GM19238 (cell line): Measurements from ENCODE around the gene UTS2.

Source experiments
- DNase-seq: peaks from one replicate; pipeline ENCODE4 v3.0.0; 2011; ENCODE audit warnings: low spot score; ENCODE audit not compliant: insufficient read length

The UTS2 gene

DNA sequence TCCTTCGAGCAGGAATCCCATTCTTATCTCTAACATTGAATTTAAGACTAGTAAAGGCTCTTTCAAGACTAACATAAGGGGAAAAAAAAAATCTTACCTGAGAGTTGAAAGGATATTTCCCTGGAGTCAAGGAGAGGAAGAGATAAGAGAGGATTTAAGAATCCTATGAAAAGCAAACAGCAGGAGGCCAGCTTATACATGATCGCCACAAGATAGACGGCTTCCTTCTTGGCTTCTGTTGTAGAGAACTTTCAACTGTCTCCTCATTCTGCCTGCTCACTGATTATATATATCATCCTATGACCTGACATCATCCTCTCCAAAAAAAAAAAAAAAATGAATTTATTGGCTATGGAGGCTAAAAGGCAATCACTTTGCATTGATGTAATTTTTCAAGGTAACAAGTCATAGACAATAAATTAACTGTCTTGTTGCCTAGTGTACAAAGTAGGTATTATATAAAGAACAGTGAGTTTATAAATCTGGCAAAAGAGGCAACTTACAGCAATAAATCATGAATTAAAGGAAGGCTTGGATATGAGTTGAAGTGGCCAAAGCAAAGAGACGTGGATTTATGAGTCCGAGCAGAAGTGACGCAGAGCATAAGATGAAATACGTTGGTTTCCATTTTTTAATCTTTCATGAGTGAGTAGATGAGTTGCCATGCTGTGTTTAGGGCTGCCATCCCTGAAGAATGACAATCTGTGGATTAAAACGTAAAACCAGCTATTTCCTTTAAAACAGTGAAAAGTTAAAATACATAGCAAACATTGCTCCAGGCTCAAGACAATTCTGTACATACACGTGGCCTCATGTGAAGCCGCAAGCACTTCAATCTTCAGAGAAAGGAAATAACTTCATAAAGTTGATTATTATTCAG, at the start of gene UTS2:
Gene UTS2, minus strand, starts transcription at position 262 of the 880 bp plus-strand sequence. Its CDS starts 62 bp downstream, at position 200.
- no peak for DNase-seq

DNA sequence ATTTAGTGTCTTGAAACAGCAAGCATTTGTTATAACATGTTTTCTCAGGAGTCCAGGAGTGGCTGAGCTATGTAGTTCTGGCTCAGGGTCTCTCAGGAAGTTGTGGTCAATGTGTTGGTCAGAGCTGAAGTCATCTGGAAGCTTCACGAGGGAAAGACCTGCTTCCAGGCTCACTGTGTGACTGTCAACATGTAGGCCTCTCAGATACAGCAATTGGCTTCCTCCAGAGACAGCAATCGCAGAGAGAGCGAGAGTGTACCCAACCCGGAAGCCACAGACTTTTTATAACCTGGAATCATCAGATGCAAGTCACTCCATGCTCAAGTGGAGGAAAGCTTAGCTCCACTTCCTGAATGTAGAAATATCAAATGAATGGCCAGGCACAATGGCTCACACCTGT, 46.9 kb upstream of the UTS2 start:
- no peak for DNase-seq

- DNase-seq: no peak
Observed at GRCh38 chr1:7898962-7899361, 46.1 kb upstream of the UTS2 start.

DNA sequence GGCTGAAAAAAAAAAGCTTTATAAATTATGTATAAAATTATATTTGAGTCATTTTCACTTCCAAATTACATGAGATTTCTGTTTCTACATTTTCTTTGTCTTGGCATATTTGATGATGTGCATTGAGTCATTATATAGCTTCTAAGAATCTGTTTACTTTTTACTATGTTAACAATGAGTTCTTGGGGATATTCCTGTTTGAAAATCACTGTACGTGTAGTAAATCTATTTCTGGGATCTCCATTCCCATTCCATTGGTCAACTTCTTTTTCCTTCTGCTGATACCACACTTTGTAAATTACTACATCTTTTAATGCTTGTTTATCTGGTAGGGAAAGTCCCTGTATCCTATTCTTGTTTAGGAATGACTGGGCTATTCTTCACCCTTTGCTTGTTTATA, 44.1 kb upstream of the UTS2 start:
- no peak for DNase-seq

- no peak for DNase-seq
Observed at GRCh38 chr1:7893529-7894180, 40.8 kb upstream of the UTS2 start.

GRCh38 chr1:7891804-7892203, 38.9 kb upstream of the UTS2 start:
- DNase-seq: no peak

- DNase-seq: no peak
Observed at GRCh38 chr1:7890853-7891252, 38.0 kb upstream of the UTS2 start.

DNA sequence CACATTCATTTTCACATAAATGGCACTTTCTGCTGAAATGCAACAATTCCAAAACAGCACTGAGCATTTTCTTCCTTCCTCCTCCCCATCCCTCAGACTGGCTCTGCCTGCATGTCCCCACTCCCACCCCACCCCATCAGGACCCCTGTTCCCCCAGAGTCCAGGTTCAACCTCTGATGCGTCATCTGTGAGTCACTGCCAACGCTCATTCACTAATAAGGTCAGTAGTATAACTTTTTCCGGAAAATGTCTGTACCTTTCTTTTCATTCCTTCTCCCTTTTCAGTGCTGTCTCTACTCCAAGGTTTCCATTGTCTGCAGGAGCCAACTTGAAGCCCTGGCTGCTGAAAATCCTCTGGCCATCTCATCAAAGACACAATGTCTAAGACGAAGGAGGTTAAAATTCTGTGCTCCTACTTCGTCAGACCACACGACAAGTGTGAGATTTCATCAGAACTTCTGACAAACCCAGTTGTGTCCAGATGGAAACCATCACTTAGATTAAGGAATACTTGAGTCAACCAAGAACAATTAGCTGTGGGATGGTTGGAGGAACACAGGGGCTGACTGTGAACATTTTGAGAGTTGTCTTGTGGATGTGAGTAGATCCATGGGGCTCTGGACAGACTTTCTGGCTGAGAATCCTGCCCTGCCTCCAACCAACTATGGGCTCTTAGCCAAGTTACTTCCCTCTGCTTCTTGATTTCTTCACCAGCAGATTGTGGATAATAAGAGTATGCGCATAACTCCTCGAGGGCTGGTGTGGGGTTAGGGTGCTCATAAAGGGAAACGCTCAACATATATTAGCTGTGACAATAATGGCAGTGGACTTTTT, 35.6 kb upstream of the UTS2 start:
- no peak for DNase-seq

GRCh38 chr1:7886405-7886745, 33.5 kb upstream of the UTS2 start:
- DNase-seq: no peak

- DNase-seq: no peak
Observed at GRCh38 chr1:7885513-7886404, 32.9 kb upstream of the UTS2 start.

GRCh38 chr1:7884757-7885156, 31.9 kb upstream of the UTS2 start:
- DNase-seq: no peak

GRCh38 chr1:7879228-7879627, 26.4 kb upstream of the UTS2 start:
- no peak for DNase-seq

DNA sequence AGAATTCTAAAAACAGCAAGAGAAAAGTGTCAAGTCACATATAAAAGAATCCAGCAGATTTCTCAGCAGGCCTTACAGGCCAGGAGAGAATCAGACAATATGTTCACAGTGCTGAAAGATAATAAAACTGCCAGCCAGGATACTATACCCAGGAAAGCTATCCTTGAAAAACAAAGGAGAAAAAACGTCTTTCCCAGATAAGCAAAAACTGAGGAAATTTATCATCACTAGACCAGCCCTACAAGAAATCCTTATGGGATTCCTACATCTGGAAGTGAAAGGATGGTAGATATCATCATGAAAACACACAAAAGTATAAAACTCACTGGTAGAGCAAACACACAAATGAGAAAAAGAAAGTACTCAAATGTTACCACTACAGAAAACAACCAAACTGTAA, 25.2 kb upstream of the UTS2 start:
- DNase-seq: no peak

DNA sequence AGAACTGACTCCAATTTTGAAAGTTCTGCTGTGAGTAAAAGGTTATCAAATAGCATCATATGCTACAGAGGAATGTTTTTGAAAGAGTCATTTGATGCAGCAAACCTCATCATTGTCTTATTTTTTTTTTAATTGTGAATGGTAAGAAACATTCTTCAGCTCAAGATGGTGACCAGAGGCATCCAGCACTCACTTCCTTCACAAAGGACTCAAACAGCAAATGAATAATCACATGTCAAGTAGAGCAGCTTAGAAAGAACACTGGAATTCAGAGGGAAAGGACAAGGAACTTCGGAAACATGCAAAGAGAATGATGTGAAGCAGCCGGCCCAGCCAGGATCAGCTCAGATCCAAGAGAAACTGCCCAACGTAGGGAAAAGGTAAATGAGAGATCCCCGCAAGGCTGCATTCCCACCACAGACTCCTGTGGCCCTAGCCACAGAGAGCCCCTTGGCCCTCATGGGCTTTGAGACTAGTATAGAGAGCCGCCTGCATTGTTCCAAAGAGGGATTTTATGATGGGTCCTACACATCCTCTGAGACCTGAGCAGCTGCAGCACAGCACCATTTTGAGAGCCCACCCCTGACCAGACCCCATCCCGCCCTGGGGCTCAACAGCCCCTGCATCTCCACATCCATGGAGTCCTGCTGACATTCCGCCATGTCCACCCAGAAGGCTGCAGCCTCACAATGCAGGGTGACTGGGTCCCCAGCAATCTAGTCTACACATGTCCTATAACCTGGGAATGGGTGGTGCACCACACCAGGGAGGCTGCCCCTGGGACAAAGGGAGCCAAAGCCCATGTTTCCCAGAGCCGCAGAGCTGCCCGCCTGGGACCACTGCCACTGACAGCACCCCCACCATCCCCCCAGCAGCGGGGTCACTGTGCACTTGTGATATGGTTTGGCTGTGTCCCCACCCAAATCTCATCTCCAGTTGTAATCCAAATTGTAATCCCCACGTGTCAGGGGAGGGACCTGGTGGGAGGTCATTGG, 21.2 kb upstream of the UTS2 start:
- no peak for DNase-seq

DNA sequence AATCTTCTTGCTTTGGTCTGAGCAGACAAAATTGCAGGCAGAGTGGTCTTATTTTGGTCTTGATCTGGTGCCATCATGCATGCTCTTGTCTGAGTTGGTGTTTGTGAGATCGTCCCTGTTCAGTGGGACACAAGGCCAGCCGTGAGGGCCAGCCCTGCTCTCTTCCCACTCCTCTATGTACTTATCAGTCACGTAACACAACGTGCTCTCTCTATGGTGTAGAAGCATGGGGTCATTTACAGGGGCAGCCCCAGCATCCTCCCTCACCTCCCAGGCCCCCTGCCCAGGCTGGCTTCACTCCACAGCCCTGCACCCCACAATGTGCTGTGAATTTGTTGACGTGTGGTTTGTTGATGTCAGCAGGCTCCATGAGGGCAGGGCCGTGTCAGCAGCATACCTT, 18.3 kb upstream of the UTS2 start:
- no peak for DNase-seq

GRCh38 chr1:7869136-7869920, 16.5 kb upstream of the UTS2 start:
- DNase-seq: no peak

DNA sequence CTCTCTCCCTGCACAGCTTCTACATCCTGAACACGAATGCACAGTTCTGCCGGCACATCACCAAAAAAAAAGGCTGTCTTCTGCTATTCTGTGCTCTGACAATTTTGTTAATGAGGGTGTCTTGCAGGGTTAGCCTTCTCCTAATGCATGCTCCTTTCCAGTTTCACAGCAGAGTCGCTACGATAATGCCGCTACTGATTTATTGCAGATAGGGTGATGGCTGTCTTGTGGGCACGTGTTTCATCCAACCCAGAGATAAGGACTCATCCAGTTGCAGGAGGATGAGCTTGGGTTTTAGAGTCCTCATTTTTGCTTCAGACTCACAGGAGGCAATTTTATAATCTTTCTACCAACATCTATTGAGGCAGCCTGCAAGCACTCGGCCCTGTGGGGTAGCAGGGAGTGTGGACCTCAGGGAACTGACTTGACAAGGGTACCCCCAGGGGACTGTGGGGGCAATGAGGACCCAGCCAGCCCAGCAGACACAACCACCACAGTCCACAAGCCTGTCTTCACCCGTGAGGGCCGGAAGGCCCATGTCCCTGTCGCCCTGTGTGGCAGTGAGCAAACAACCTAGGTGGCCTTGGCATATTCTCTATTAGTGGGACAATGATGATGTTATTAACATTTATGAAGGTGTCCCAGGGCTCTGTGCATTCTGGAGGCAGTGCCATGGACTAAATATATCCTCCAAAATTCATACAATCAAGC, 15.4 kb upstream of the UTS2 start:
- DNase-seq: no peak

DNA sequence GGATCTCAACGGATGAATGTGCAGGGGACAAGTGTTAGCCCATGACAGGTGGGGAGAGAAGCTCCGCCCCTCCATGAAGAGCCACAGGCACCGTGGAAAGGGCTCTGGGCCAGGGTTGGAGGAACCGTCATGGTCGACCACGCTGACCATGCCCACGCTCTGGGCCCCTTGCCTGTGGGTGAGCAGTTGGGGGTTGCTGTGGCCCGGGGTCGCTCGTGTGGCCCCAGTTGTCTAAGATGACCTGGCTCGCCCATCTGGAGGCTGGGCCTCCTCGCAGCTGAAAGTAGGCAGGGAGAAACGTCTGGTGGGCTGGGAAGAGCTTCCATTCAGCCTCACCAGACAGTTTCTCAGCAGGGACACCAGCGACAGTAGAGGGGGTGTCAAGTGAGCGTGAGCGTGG, 13.1 kb upstream of the UTS2 start:
- no peak for DNase-seq
